Stimulated activated naive CD4-positive, alpha-beta T cell treated with Interleukin-2 at 50 U/mL for 16 hours (primary cell): Measurements from ENCODE around the gene KCNJ6.
"Not testable (repeated sequence)": the region's sequence is repeated elsewhere in the genome, so short reads cannot be mapped to it uniquely, and the experiment has no call there.

Experiments used
- DNase-seq: peaks from one replicate; lab custom pipeline; 2025; lab: John Stamatoyannopoulos, UW

The KCNJ6 gene

DNA sequence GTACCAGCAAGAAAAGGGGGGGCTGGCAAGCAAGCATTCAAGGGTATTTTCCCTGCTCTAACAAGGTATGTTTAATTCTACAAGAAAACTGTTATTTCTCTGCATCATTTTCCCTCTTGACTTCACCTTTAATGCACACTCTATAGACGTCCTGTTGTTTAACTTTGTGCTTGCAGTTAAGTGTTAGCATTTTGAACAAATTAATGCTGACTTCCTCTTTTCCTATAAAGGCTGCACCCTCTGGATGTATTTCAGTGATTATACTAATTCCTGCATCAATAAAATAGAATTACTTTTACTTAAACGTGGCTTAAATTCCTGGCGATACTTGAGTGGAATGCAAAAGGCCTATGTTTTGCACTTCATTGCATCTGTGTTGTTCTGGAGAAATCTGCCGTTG lies 183.3 kb downstream of the KCNJ6 start:
- no peak for DNase-seq

DNA sequence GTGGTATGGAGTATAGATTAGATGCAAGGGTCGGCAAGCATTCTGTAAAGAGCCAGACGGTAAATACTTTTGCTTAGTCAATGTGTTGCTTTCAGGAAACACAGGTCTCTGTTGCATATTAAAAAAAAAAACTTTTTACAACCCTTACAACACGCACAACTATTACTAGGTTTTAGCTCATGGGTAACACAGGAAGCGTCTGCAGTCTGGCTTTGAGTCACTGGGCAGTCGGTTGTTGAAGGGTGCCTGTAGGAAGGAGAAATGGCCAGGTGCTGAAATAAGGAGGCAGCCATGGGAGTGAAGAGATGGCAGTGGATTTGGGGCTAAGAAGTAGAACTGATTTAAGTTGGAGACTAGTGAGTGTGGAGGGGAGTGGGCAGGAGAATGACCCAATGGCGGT lies 192.1 kb downstream of the KCNJ6 start:
- no peak for DNase-seq

DNA sequence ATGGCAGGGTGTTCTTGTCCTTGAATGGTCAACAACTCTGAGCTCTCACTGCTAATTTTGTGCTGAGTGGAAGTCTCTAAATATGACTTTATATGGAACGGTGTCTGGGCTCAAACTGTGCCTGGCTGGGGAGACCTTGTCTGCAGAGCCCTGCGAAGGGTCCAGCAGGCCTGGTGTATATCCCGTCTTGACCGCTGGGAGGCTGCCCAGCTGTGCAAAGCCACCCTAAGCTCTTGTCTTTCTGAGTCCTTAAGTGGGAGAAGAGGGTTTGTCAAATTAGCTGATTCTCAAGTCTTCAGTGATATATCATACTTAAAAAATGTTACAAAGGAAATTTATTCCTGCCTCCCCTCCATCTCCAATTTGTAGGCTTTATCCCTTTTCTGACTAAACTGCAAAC lies 198.7 kb downstream of the KCNJ6 start:
- DNase-seq = no peak

DNA sequence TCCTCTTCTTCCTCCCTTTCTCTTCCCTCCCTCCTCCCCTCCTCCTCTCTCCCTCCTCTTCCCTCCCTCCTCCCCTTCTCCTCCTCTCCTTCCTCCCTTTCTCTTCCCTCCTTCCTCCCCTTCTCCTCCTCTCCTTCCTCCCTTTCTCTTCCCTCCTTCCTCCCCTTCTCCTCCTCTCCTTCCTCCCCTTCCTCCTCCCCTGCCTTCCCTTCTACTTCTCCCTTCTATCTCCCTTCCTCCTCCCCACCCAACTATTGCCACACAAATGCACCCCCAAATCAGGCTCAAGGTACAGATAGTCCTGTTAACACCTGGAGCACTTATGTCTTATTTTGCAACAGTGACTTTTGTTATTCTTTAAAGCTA lies 203.7 kb downstream of the KCNJ6 start:
- not testable (repeated sequence) for DNase-seq

DNA sequence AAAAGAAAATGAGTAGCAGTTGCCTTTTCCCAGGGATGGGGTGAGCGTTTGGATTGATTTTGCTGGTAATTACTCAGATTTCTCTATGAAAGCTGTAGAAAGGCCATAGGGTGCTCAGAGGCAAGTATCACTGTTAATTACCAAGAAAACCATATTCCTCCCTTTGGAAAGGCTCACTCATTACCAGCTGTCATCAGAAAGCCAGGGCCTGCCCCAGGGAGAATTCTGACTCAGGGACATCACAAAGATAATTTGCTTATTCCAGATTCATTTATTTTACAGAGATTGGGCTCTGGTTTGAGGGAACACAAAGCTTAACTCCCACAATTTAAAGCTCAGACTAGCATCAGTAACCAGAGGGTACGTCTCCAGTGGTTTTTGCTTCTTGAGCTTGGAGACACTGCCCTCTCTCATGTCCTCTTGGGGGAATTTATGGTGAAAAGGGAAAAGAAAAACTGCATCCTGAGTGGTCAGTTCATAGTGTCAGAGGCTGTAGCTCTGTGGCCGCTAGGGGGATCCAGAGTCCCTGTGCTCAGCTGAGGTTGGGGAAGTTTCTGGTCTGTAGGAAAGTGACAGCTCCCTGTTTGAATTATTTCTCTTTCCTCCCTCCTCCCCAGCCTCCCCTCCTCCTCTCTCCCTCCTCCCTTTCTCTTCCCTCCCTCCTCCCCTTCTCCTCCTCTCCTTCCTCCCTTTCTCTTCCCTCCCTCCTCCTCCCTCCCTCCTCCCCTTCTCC lies 204.3 kb downstream of the KCNJ6 start:
- DNase-seq = peak; percentile 2

DNA sequence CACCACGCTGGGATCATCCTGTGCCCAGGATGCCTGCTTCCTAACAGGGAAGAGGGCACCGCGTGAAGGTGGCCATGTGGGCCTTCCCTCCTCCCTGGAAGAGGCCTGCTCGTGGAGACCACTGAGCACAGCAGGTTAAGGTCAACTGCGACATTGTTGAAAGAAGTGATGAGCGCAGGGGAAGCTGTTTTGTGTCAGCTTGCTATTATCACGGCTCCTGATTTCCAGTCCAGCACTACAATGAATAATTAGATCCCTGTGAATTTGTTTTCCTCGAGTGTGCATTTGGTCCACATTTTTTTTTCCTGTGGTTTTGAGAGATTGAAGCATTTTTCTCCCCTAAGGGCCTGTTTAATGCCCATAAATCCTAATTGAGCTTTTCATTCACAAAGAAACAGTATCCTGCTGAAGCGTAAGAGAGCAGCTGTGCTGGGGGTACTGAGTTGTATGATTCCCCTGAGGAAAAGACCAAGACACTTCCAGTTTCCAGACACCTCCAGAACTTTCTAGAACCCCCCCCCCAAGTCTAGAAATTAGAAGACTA lies 204.9 kb downstream of the KCNJ6 start:
- no peak for DNase-seq

DNA sequence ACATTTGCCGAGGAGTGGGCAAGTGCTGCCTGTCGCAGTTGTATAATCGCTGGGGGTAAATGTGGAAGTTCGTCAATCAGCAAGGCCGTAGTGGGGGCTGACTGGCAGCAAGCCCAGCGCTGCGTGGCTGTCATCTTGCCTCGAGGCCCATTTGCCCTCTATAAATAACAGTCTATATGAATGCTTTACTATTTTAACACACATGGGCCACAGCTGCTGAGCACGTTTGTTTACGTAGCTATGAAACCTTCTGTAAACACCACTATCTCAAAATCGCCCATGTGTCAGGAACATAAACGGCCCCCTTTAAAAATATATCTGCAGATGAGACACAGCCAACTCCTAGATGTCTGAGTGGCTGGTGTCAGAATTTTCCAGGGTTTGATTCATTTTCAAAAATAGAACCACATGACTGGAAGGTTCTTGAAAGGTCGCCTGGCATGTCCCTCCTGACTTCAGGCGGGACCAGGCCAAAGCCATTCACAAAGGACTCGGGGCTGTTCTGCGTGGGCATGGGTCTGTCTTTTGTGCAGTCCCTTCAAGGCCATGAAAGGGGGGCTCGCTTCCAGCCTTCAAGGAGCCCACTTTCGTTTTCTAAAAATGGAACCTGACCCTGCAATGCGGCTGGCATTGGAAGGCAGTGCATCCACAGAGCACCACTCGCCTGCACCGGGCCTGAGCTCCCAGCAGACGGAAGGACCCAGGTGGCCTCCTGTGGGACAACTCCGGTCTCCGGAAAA lies 205.5 kb downstream of the KCNJ6 start:
- no peak for DNase-seq

DNA sequence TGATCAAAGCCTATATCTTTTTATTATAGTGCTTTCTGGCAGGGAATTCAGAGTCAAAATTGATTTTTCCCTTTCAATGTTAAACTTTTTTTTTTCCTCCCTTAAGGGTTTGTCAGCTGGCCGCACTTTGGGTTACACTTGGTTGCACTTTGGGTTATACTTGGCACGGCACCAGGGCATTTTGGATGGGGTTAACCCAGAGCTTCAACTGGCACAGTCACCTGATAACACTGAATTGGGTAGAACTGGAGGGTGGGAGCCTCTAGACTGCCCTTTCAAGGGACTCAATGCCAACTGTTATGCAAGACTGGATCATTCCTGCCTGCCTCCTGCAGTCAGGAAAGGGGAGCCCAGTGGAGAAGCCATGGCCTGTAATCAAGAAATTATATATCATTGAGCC lies 211.5 kb downstream of the KCNJ6 start:
- DNase-seq = no peak

DNA sequence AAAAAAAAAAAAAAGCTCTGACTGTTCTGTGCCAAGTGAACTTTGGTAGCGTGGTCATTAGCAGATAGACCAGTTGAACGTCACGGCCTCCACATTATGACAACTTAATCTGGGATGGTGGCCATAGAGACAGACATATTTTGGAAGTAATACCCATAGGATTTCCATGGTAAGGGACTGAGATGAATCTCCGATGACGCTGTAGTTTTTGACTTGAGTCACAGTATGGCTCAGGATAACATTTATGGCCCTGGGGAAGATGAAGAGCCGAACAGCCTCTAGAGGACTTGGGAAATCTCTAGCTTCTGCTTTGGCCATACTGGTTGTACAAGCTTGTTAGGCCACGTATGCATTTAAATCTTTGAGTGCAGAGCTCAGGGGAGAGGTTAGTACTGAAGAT lies 214.0 kb downstream of the KCNJ6 start:
- DNase-seq = no peak

DNA sequence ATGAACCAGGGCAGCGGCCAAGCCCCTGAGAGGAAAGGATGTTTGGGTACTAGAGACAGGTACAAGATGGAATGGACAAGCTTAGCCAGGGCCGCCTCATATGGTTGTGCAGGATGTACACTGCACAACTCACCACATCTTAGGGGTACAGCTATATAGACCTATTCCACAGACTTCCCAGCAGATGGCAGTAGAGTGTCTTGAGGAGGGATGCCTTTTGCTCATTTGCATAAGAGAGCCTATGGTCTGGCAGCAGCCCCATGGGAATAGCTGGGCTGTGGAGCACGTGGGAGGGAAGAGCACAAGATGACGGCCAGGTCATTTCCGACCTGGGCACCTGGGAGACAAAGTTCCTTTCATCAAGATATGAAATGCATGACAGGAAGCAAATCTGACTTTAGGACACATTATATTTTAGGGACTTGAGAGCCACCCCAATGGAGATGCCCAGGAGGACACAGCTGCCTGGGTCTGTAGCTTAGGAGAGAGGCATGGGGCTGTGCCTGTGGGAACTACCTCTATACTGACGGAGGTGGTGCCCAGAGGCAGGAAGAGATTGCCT lies 215.5 kb downstream of the KCNJ6 start:
- no peak for DNase-seq

DNA sequence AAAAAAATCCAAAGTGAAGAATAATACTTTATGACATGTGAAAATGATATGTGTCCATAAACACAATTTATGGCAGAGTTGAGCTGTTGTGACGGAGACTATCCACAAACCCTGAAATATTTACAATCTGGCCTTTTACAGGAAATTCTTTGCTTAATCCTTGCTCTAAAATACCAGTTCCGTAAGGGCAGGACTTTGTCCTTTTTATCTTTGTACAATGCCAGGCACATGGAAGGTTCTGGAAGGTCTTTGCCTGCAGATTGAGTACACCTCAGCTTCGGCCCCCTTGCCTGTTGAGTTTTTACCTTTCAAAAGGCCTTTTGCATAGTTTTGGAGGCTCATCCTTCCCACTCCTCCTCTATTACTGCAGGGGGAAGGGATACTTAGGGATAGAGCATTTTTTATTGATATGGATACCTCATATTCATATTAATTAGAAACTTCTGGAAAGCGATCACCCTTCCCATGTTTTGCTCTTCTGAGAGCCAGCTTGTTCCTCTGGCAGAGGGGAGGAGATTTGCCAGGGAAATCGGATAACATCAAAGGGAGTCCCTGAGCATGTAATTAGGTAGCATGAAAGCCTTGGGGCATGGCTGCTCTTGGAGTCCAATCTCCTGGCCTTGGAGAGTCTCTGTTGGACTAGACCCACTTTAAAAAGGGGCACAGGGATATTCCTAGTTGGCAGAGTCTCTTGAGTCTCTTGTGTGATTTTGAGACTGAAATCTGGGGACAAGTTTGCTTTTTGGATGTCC lies 217.1 kb downstream of the KCNJ6 start:
- DNase-seq = no peak

DNA sequence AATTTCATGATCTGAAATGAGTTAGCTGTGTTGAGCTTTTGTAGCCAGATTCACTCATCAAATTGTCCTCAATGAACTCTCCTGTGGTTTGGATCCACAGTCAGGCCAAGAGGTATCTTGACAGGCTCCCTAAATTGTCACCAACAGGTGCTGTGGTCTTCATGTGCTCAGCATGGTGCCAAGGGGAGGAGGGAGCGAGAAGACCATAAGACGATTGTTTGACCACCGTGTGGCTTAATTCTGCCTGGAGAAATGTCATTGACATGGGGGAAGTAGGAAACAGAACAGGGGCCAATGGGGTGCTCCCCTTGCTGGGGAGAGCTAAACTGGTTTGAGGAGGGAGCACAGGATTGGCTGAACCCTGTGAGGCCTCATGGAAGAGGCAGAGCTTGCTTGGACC lies 219.3 kb downstream of the KCNJ6 start:
- no peak for DNase-seq

DNA sequence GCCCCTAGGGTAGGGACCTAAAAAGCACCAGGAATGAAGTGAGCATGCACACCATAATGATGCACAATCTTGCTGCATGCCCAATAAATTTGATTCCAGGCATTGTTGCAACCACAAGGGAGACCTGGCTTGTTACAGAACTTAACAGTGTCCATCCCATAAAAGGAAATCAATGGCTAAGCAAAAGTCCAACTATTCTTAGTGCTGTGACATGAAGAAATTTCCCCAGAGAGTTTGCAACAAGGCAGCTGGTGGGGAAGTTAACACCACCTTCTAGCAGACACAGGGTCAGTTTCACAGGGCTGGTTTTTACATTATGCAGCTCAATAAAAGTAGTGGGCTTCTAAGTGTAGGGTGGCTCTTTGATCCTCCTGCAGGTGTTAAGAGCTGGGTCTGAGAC lies 221.1 kb downstream of the KCNJ6 start:
- DNase-seq = no peak

DNA sequence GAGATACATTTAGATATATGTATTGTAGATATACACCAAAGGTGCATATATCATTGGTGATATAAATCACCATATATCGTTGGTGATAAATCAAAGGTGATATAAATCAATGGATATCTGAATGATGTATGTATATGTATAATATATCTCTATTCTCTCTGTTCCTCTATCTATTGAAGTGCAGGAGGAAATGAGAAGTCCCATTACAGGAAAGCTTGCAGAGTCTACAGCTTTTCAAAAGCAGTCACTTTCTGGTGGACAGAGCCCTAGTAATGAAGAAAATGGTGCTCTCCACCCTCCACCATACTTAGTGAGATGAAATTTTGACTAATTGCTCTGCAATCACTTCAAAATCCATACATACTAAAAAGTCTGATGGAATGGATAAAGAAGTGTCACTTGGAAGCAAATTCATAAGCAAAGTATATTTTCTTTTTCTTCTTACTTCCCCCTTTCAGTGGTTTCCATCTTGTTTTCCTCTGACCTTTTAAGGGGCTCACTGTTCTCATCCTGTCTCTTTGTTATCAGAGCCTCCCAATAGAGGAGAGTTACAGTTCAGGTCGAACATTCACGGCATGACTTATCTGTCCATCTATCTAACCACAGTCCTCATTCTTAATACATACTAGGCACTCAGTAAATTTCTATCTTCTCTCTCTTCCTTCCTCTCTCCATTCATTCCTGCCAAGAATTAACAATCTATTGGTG lies 227.2 kb downstream of the KCNJ6 start:
- no peak for DNase-seq

DNA sequence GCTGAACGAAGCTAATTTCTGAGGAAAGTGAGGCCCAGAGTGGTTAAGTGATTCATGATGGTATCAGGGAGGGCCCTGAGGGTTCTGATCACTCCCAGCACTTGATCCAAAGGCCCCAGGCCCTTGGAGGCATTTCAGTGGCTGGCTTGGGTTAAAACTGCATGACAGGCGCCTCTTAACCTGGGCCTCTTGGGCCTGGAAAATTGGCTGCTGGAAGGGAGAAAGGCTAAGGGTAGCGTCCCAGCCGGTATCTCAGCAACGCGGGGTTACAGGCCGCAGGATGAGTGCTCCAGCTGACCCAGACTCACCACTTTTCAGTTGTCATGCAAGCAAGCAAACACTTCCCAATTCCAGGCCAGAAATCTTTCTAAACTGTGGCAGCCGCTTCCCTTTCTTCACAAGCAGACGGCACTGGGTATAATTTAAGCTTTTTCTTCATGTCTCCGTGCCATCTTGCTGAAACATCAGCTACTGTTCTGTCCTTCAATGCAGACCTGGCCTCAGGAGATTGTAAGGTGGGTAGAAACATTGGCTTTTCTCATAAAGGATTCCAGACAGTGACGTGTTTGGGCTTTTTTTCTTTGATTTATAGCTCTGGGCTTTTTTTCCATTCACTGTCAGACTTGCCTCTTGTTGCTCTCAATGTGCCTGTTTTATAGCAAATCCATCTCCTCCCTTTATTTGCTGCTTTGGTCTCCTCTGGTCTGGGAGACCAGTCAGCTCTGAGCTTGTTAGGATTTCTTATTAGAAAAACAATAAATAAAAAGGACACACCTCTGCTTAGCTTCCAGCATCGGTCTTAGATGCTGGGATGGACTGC lies 229.1 kb downstream of the KCNJ6 start:
- DNase-seq = no peak

DNA sequence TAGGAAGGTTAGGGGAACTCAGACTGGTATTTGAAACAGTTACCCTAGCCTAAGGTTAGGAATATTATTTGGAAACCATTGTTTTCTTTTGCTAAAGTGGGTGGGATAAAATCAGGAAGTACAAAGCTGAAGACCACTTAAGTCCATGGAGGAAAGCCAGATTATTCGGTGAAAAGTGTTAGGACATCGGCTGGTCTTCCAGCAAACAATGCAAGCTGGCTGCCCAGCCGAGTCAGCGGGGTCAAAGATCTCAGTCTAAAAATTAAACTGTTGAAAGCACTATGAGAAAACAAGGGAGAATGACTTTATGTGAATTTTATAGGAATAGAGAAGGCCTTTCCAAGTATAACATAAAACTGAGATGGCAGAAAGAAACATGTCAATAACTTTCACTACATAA lies 231.7 kb downstream of the KCNJ6 start:
- DNase-seq = no peak

DNA sequence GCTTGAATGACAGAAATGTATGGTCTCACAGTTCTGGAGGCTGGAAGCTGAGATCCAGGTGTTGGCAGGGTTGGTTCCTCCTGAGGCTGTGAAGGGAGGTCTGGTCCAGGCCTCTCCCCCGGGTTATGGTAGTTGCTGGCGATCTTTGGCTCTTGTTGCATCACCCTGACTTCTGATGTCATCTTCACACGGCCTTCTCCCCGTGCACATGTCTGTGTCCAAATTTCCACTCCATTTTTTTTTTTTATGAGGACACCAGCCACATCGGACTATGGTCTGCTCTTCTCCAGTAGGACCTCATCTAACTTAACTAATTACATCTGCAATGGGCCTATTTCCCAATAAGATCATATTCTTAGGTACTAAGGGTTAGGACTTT lies 232.2 kb downstream of the KCNJ6 start:
- DNase-seq = no peak

DNA sequence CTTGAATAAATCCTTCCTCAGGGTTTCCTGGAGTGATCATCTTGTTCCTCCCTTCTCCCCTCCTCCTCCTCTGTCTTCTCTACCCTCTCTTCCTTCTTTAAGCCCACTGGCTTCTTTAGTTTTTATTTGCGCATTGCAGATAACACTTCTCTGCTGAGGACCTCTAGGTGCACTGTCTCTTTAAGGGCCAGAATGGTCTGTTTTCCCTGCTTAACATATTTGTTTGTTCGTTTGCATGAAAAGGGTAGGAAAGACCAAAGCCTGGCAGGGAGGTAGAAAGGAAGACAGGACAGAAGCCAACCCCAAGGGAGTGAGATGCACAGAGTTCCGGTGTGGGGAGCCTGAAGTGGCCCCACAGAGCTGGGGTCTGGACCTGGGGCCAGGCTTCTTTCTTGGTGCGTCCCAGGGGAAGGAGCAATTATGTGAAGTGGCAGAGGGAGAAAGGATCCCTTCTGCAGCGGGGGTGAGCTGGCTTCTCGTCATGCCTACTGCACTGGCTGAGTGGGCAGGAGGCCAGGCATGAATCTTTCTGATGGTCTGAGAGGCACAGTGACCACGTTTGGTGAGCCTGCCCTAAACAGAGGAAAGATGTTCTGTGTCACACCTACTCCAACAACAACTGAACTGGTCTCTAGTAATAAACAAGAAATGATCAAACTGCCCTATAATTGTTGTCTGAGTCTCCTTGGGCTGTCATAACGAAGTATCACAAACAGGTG lies 232.7 kb downstream of the KCNJ6 start:
- no peak for DNase-seq

DNA sequence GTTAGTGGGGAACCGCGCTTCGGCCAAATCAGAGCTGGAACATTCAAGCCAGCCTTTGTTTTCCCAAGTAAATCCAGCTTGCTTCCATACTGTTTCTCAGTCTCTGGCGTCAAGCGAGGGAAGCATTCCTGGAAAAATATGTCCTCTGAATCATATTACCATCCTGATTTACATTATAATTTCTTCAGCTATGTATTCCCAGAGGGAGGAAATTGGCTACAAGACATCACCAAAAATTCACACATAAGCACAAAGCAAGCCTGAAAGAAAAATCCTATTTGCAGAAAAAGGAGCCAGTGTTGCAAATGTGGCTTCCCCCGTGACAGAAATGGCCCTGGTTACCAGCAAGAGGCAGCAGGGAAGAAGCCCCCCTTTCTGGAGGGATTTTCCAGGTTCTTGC lies 233.3 kb downstream of the KCNJ6 start:
- no peak for DNase-seq

DNA sequence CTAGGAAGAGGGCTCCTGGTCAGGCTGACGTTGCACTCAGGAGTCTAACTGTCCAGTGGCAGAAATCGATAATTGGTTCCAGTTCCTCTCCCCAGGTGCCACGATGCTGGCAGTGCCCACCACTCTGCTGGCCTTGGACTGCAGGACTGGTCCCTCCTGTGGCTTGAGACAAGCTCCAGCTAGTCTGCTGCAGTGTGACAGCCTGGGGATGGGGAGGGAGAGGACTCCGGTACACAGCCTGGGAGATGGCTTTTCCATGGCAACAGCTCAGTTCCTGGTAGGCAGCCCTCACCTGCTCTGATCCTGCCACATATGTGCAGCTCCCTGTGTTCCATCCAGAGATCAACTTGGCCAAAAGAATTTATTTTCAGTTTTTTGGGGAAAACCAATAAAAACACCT lies 239.3 kb downstream of the KCNJ6 start:
- no peak for DNase-seq
